Sigmoid colon (tissue), 3 donors: ENCODE measurements around the gene ATP1B3.

Source experiments
- POLR2A ChIP-seq, 2 donors: fragments of 450-650 bp; IDR thresholded peaks; one replicate each; pipeline ENCODE4 v1.6.1; 2016; ENCODE audit warnings: antibody characterized with exemption in 2 of 2, mild to moderate bottlenecking in 2 of 2, moderate library complexity in 2 of 2
- TF ChIP-seq, protein P1 (sequence below), 4 experiments: fragments of 450-650 bp in 3 of 4; fragments of 200-600 bp in 1 of 4; IDR thresholded peaks; one replicate each; pipeline ENCODE4 v1.5.1; 2016 to 2019; ENCODE audit warnings: antibody characterized with exemption in 4 of 4, mild to moderate bottlenecking in 3 of 4, moderate library complexity in 2 of 4

DNA sequence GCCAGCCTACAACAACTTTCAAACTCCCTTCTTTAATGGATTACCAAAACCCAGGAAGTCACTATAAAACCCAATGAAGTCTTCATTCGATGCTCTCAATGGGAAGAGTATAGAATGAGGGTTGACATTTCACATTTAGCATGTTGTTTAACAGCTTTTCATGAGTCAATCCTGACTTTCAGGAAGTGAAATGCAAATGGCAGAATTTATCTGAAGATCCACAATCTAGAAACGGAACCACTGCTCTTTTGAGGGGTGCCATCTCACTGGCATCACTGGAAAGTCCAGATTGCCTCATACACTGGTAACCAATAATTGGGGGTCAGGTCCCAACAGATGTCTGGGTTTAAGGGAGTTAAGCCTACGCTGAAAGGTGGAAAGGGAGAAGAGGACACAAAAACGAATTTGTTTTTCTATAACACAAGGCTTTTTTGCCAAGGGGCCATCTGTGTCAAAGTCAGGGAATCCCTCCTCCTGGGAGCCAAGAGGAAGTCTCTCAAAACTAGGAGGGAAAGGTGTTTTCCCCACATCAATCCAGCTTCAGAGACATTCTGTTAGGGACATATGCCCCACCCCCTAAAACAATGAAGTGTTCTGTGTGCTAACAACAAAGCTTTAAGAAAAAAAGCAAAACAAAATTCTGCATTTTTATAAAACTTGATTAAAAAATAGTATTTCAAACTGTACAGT, 12.0 kb upstream of the ATP1B3 start:
- TF ChIP-seq, protein P1, sequence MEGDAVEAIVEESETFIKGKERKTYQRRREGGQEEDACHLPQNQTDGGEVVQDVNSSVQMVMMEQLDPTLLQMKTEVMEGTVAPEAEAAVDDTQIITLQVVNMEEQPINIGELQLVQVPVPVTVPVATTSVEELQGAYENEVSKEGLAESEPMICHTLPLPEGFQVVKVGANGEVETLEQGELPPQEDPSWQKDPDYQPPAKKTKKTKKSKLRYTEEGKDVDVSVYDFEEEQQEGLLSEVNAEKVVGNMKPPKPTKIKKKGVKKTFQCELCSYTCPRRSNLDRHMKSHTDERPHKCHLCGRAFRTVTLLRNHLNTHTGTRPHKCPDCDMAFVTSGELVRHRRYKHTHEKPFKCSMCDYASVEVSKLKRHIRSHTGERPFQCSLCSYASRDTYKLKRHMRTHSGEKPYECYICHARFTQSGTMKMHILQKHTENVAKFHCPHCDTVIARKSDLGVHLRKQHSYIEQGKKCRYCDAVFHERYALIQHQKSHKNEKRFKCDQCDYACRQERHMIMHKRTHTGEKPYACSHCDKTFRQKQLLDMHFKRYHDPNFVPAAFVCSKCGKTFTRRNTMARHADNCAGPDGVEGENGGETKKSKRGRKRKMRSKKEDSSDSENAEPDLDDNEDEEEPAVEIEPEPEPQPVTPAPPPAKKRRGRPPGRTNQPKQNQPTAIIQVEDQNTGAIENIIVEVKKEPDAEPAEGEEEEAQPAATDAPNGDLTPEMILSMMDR (IDR thresholded peaks at IDR 0.05), result no peak
- TF ChIP-seq POLR2A (IDR thresholded peaks at IDR 0.05), result no peak
